GM20000 (cell line): Measurements from ENCODE around the gene FGF22.

ENCODE experiments used
- DNase-seq: peaks from one replicate; pipeline ENCODE4 v3.0.0; 2012; ENCODE audit warnings: low spot score
- CTCF ChIP-seq: IDR thresholded peaks from 2 replicates; pipeline ENCODE4 v1.5.1; 2012; ENCODE audit warnings: mild to moderate bottlenecking, control low read depth; ENCODE audit errors: extremely low read depth, missing control alignments

The FGF22 gene

GRCh38 chr19:644363-644762 is 4.7 kb downstream of the FGF22 start:
- TF ChIP-seq CTCF: no peak
- no peak for DNase-seq

- no peak for TF ChIP-seq CTCF
- no peak for DNase-seq
Observed at GRCh38 chr19:644789-645188, 5.1 kb downstream of the FGF22 start.

GRCh38 chr19:645912-646778 is 6.5 kb downstream of the FGF22 start:
- no peak for DNase-seq
- no peak for TF ChIP-seq CTCF

GRCh38 chr19:646779-647565 is 7.3 kb downstream of the FGF22 start:
- TF ChIP-seq CTCF: no peak
- no peak for DNase-seq

GRCh38 chr19:647566-648284 is 8.0 kb downstream of the FGF22 start:
- DNase-seq: no peak
- no peak for TF ChIP-seq CTCF

- TF ChIP-seq CTCF: no peak
- DNase-seq: no peak
Observed at GRCh38 chr19:648305-648704, 8.6 kb downstream of the FGF22 start.
